K562 (cell line): ENCODE results near the gene PDZD2.

Experiments
- HDAC6 ChIP-seq: IDR thresholded peaks from 2 replicates; pipeline ENCODE4 v1.6.1; 2012; ENCODE audit warnings: low read depth, mild to moderate bottlenecking, control low read depth, inconsistent platforms, low read length, moderate library complexity
- NR1H2 ChIP-seq: sonication (generic); formaldehyde crosslinking; IDR thresholded peaks from 2 replicates; pipeline ENCODE4 v1.4.0; 2020; ENCODE audit warnings: mild to moderate bottlenecking, missing genetic modification reagents
- SLC30A9 ChIP-seq: fragments of 250-450 bp; sonication (Bioruptor Pico); IDR thresholded peaks from 2 replicates; pipeline ENCODE4 v1.8.0; 2022; ENCODE audit warnings: mild to moderate bottlenecking, moderate library complexity
- TRIM28 ChIP-seq: fragments of 450-650 bp; IDR thresholded peaks from 2 replicates; pipeline ENCODE4 v1.6.1; 2017
- ZNF282 ChIP-seq: sonication (generic); formaldehyde crosslinking; IDR thresholded peaks from 2 replicates; pipeline ENCODE4 v1.8.1; 2023; ENCODE audit warnings: missing genetic modification reagents
- TF ChIP-seq, protein P1 (sequence below), 3 experiments: IDR thresholded peaks in 2 of 3; conservative IDR thresholded peaks in 1 of 3; 2 replicates each; pipeline ENCODE4 v1.5.1; 2011 to 2012; ENCODE audit warnings: low read length in 3 of 3, mild to moderate bottlenecking in 3 of 3, control low read depth in 2 of 3, improper control_type of control experiment in 1 of 3, inconsistent platforms in 1 of 3, low read depth in 1 of 3, mixed read lengths in 1 of 3, moderate library complexity in 1 of 3; ENCODE audit not compliant: insufficient read depth in 2 of 3

DNA sequence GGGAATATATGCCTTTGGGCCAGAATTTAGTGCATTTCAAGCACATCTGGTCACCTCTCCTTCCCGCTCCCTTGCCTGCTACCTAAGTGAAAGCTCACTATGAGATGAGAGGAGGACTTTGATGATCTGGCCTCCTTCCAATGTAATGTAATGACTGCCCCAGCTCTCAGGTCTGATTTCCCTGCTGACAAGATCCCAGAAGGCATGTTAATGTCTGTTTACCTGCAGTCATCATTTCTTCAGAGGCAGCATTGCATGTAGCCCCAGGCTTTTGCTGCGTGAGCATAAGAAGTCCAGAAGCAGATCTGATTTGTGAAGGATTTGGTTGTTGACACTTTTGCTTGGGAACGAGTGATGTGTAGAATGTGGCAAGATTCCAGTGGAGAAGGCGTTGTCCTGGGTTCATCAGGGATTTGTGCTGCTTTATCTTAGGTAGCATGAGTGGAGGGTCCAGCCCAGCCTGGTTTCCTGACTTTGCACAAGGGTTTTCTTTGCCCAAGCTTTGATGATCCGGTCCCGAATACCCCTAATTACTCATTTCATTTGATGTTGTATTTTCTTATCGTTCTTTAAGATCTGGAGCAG, 342.5 kb downstream of the PDZD2 start:
- no peak for TF ChIP-seq HDAC6
- TF ChIP-seq, protein P1, sequence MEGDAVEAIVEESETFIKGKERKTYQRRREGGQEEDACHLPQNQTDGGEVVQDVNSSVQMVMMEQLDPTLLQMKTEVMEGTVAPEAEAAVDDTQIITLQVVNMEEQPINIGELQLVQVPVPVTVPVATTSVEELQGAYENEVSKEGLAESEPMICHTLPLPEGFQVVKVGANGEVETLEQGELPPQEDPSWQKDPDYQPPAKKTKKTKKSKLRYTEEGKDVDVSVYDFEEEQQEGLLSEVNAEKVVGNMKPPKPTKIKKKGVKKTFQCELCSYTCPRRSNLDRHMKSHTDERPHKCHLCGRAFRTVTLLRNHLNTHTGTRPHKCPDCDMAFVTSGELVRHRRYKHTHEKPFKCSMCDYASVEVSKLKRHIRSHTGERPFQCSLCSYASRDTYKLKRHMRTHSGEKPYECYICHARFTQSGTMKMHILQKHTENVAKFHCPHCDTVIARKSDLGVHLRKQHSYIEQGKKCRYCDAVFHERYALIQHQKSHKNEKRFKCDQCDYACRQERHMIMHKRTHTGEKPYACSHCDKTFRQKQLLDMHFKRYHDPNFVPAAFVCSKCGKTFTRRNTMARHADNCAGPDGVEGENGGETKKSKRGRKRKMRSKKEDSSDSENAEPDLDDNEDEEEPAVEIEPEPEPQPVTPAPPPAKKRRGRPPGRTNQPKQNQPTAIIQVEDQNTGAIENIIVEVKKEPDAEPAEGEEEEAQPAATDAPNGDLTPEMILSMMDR (IDR thresholded peaks at IDR 0.05 in 2 of 3, conservative IDR thresholded peaks at IDR 0.05 in 1 of 3; ENCODE audit: insufficient read depth in 2 of 3, low read depth in 1 of 3, low read length in 3 of 3), result no peak
- no peak for TF ChIP-seq TRIM28
- TF ChIP-seq SLC30A9 (CRISPR knock-in tag), result no peak
- no peak for TF ChIP-seq ZNF282 (CRISPR knock-in tag)
- TF ChIP-seq NR1H2 (CRISPR knock-in tag), result no peak
